SU-DHL-6 (cell line): ENCODE data around the gene RAD51B.

Experiments used
- H2AFZ ChIP-seq: fragments of 200-600 bp; sonication (generic); 2 replicates; pipeline ENCODE4 v1.6.1; 2014; ENCODE audit warnings: low read depth, mild to moderate bottlenecking, moderate library complexity, mixed read lengths, antibody characterized with exemption, low read length; ENCODE audit not compliant: severe bottlenecking
- H3F3A ChIP-seq: fragments of 200-600 bp; shearing (Covaris generic); 2 replicates; pipeline ENCODE4 v1.6.0; 2016; ENCODE audit warnings: antibody characterized with exemption, mild to moderate bottlenecking; ENCODE audit not compliant: insufficient read depth
- H3K27ac ChIP-seq: fragments of 200-600 bp; sonication (generic); 2 replicates; pipeline ENCODE4 v1.5.1; 2016; ENCODE audit warnings: low read depth, mild to moderate bottlenecking, low read length, moderate library complexity, mixed read lengths
- H3K27me3 ChIP-seq: fragments of 200-600 bp; sonication (generic), shearing (Covaris generic); 2 replicates; pipeline ENCODE4 v1.6.0; 2014; ENCODE audit warnings: mild to moderate bottlenecking, low read length
- H3K36me3 ChIP-seq: fragments of 200-600 bp; sonication (generic); 2 replicates; pipeline ENCODE4 v1.6.1; 2014; ENCODE audit warnings: mild to moderate bottlenecking, low read length, mixed read lengths
- H3K4me2 ChIP-seq: fragments of 300-600, 200-600 bp; shearing (Covaris generic), sonication (generic); 2 replicates; pipeline ENCODE4 v1.6.0; 2014; ENCODE audit warnings: low read length, low read depth, mild to moderate bottlenecking; ENCODE audit not compliant: poor library complexity, severe bottlenecking
- H3K4me3 ChIP-seq: fragments of 200-600 bp; sonication (generic); 2 replicates; pipeline ENCODE4 v1.5.1; 2014; ENCODE audit warnings: antibody characterized with exemption, low read length, mild to moderate bottlenecking, mixed read lengths; ENCODE audit not compliant: insufficient read depth, poor library complexity, severe bottlenecking
- H3K79me2 ChIP-seq: fragments of 200-600 bp; sonication (generic); 2 replicates; pipeline ENCODE4 v1.6.1; 2014; ENCODE audit warnings: mild to moderate bottlenecking, low read length, moderate library complexity; ENCODE audit not compliant: insufficient read depth
- H3K9ac ChIP-seq: fragments of 200-600 bp; sonication (generic); 2 replicates; pipeline ENCODE4 v1.7.0; 2014; ENCODE audit warnings: mild to moderate bottlenecking, low read length
- H3K9me2 ChIP-seq: fragments of 200-600 bp; sonication (generic); replicated peaks from 2 replicates; pipeline ENCODE4 v1.6.1; 2014; ENCODE audit warnings: low read length; ENCODE audit not compliant: insufficient read depth
- H3K9me3 ChIP-seq: fragments of 200-600 bp; sonication (generic); 2 replicates; pipeline ENCODE4 v1.6.1; 2014; ENCODE audit warnings: low read length, mixed read lengths; ENCODE audit not compliant: insufficient read depth
- H4K20me1 ChIP-seq: fragments of 200-600 bp; sonication (generic); 2 replicates; pipeline ENCODE4 v1.6.1; 2014; ENCODE audit warnings: low read depth, mild to moderate bottlenecking, antibody characterized with exemption, low read length, moderate library complexity, mixed read lengths
- EZH2phosphoT487 ChIP-seq: fragments of 200-600 bp; sonication (generic), shearing (Covaris generic); conservative IDR thresholded peaks from 2 replicates; pipeline ENCODE4 v1.6.1; 2018; ENCODE audit warnings: mild to moderate bottlenecking, antibody characterized with exemption, low read length, moderate library complexity, mixed read lengths
- TF ChIP-seq, protein P1 (sequence below): fragments of 200-600 bp; sonication (generic); IDR thresholded peaks from one replicate; pipeline ENCODE4 v1.5.1; 2017; ENCODE audit warnings: antibody characterized with exemption, mild to moderate bottlenecking, low read length, moderate library complexity; ENCODE audit not compliant: insufficient read depth, poor library complexity, severe bottlenecking

RAD51B gene

DNA sequence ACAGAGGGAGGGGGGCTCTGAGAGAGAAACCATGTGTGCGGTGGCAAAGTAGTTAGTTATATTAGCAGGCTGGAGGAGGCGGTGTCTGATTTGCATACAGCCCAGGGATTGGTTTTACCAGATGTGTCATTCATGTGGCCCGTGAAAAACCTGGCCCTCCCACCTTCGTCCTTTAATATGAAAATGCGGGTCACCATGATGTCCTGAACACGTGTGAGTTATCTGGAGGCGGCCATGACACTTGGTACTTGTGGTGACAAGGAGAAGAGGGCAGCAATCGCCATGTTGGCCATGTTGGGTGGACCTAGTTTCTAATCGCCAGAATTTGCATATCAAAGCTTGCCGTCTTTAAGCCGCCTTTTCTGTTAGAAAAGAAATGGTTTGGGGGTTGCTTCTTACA is 108.8 kb downstream of the RAD51B start:
- Histone ChIP-seq H3K27ac (no peak overlapping the region), H2AFZ (no peak overlapping the region), H3K36me3 (no peaks in the 10 kb centered on the region), H3K9me3 (no peaks in the 10 kb centered on the region), H3K4me3 (no peak overlapping the region), H3K4me2 (no peak overlapping the region), H3K79me2 (no peaks in the 10 kb centered on the region), H3K9me2 (no peaks in the 10 kb centered on the region), H4K20me1 (no peaks in the 10 kb centered on the region), H3F3A (no peaks in the 10 kb centered on the region), H3K27me3 (no peaks in the 10 kb centered on the region), H3K9ac (no peak overlapping the region)
- TF ChIP-seq, protein P1, sequence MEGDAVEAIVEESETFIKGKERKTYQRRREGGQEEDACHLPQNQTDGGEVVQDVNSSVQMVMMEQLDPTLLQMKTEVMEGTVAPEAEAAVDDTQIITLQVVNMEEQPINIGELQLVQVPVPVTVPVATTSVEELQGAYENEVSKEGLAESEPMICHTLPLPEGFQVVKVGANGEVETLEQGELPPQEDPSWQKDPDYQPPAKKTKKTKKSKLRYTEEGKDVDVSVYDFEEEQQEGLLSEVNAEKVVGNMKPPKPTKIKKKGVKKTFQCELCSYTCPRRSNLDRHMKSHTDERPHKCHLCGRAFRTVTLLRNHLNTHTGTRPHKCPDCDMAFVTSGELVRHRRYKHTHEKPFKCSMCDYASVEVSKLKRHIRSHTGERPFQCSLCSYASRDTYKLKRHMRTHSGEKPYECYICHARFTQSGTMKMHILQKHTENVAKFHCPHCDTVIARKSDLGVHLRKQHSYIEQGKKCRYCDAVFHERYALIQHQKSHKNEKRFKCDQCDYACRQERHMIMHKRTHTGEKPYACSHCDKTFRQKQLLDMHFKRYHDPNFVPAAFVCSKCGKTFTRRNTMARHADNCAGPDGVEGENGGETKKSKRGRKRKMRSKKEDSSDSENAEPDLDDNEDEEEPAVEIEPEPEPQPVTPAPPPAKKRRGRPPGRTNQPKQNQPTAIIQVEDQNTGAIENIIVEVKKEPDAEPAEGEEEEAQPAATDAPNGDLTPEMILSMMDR, result no peak
- TF ChIP-seq EZH2phosphoT487, result no peak

GRCh38 chr14:67932708-67933246 is 113.2 kb downstream of the RAD51B start:
- Histone ChIP-seq H3K4me2 (no peak overlapping the region), H3K9me3 (no peaks in the 10 kb centered on the region)

GRCh38 chr14:67933266-67933665 is 113.7 kb downstream of the RAD51B start:
- H3K9me2 ChIP-seq, result no peaks in the 10 kb centered on the region
- H3K4me2 ChIP-seq, result no peak overlapping the region
- no peaks in the 10 kb centered on the region for H3F3A ChIP-seq
- no peak overlapping the region for H2AFZ ChIP-seq
- no peaks in the 10 kb centered on the region for H4K20me1 ChIP-seq
- H3K27me3 ChIP-seq, result no peaks in the 10 kb centered on the region
- no peak for TF ChIP-seq EZH2phosphoT487
- TF ChIP-seq, protein P1, result no peak
- H3K4me3 ChIP-seq, result no peak overlapping the region
- no peaks in the 10 kb centered on the region for H3K9me3 ChIP-seq
- no peak overlapping the region for H3K27ac ChIP-seq
- no peaks in the 10 kb centered on the region for H3K79me2 ChIP-seq
- no peak overlapping the region for H3K9ac ChIP-seq
- no peaks in the 10 kb centered on the region for H3K36me3 ChIP-seq

More at GRCh38 chr14:67932708-67933246, 113.2 kb downstream of the RAD51B start:
- no peak overlapping the region for H3K4me3 ChIP-seq
- H3K79me2 ChIP-seq, result no peaks in the 10 kb centered on the region
- no peaks in the 10 kb centered on the region for H3F3A ChIP-seq
- no peaks in the 10 kb centered on the region for H3K9me2 ChIP-seq
- H3K36me3 ChIP-seq, result no peaks in the 10 kb centered on the region
- no peak overlapping the region for H2AFZ ChIP-seq
- no peak for TF ChIP-seq EZH2phosphoT487
- TF ChIP-seq, protein P1, result no peak
- H4K20me1 ChIP-seq, result no peaks in the 10 kb centered on the region
- no peak overlapping the region for H3K27ac ChIP-seq
- H3K9ac ChIP-seq, result no peak overlapping the region
- no peaks in the 10 kb centered on the region for H3K27me3 ChIP-seq
